Measurements from ENCODE around the gene ADAP1.
"Not testable (repeated sequence)": the region's sequence is repeated elsewhere in the genome, so short reads cannot be mapped to it uniquely, and the experiment has no call there.

The ADAP1 gene

GRCh38 chr7:945556-946255, 8.8 kb downstream of the ADAP1 start:
- no peak overlapping the region for H3K4me3 ChIP-seq (ENCODE audit: low read depth, low read length)
- no peak for TF ChIP-seq CTCF (IDR thresholded peaks at IDR 0.05; ENCODE audit: insufficient read depth, low read depth, low read length, missing control alignments)
- DNase-seq (ENCODE audit: low read depth): no peak

- no peak overlapping the region for H3K4me3 ChIP-seq (ENCODE audit: low read depth, low read length)
- no peak for DNase-seq (ENCODE audit: low read depth)
- no peak for TF ChIP-seq CTCF (IDR thresholded peaks at IDR 0.05; ENCODE audit: insufficient read depth, low read depth, low read length, missing control alignments)
Measured at GRCh38 chr7:945147-945555, 9.3 kb downstream of the ADAP1 start.

GRCh38 chr7:944744-945143, 9.7 kb downstream of the ADAP1 start:
- no peak overlapping the region for H3K4me3 ChIP-seq (ENCODE audit: low read depth, low read length)
- no peak for DNase-seq (ENCODE audit: low read depth)
- no peak for TF ChIP-seq CTCF (IDR thresholded peaks at IDR 0.05; ENCODE audit: insufficient read depth, low read depth, low read length, missing control alignments)

GRCh38 chr7:943793-944192, 10.7 kb downstream of the ADAP1 start:
- not testable (repeated sequence) for H3K4me3 ChIP-seq (ENCODE audit: low read depth, low read length); DNase-seq (ENCODE audit: low read depth)

- H3K4me3 ChIP-seq (ENCODE audit: low read depth, low read length): no peak overlapping the region
- no peak for DNase-seq (ENCODE audit: low read depth)
- no peak for TF ChIP-seq CTCF (IDR thresholded peaks at IDR 0.05; ENCODE audit: insufficient read depth, low read depth, low read length, missing control alignments)
Measured at GRCh38 chr7:940599-941408, 13.7 kb downstream of the ADAP1 start.

GRCh38 chr7:939843-940242, 14.6 kb downstream of the ADAP1 start:
- DNase-seq (ENCODE audit: low read depth): no peak
- no peak for TF ChIP-seq CTCF (IDR thresholded peaks at IDR 0.05; ENCODE audit: insufficient read depth, low read depth, low read length, missing control alignments)
- no peak overlapping the region for H3K4me3 ChIP-seq (ENCODE audit: low read depth, low read length)

- no peak overlapping the region for H3K4me3 ChIP-seq (ENCODE audit: low read depth, low read length)
- TF ChIP-seq CTCF (IDR thresholded peaks at IDR 0.05; ENCODE audit: insufficient read depth, low read depth, low read length, missing control alignments): no peak
- DNase-seq (ENCODE audit: low read depth): no peak
Measured at GRCh38 chr7:938546-939185, 15.8 kb downstream of the ADAP1 start.

Data from GM12865 (cell line).